ENCODE measurements around the gene NEURL3.

The NEURL3 gene

DNA sequence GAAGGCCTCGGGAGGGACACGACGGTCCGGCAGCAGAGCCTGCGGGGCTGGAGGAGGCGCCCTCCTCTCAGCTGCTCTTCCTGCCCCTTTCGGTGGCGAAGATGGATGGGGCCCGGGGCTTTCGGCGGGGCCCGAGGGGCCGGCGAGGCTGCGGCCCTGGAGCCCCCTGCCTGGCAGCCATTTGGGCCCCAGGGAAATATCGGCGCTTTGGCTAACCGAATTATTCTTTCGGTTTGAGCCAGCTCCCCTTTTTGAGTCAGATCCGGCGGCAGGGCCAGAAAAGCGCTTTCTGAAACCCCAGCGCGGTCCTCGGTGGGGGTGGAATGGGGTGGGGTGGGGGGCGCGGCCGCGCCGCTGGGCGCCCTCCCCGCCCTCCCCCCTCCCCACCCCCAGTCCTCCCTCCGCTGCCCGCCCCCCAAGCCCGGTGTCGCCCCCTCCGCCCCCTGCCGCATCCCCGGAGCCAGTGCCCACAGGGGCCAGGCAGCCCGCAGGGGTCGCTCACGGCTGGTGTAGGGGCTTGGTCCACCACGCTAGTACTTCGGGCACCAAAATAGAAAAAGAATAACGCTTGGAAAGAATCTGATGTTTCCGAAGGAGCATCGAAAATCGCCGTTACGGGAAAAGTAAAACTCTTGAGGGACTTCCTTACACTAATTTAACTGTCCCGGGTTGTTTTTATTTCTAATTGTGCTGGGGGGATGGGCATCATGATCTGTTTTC is 22.3 kb upstream of the NEURL3 start:
- FAIRE-seq, result no peak

DNA sequence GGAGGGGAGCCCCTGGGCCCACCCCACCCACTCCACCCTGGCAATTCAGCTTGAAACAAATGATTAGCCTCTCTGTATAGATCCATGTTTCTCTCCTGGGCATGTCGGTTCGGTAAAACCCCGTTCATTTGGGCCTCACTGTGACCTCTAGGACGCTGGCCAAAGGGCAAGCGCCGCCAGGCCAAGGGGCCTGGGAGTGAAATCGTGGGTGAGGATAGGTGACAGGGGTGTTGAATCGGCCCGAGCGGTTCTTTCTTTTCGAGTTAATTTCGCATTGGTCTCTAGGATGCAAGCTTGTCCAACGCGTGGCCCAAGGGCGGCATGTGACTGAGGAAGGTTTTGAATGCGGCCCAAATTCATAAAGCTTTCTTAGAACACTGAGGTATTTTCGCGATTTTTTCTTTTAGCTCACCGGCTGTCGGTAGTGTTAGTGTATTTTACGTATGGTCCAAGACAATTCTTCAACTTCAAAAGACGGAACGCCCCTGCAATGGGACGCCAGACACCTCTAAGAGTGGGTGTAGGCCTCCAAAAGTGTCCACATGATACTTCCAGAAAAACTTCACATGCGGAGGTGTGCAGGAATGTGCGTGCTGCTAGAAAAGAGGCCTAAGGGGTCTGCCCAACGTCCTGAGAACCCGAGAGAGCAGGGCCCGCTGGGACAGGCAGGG is 21.6 kb upstream of the NEURL3 start:
- FAIRE-seq, result no peak

DNA sequence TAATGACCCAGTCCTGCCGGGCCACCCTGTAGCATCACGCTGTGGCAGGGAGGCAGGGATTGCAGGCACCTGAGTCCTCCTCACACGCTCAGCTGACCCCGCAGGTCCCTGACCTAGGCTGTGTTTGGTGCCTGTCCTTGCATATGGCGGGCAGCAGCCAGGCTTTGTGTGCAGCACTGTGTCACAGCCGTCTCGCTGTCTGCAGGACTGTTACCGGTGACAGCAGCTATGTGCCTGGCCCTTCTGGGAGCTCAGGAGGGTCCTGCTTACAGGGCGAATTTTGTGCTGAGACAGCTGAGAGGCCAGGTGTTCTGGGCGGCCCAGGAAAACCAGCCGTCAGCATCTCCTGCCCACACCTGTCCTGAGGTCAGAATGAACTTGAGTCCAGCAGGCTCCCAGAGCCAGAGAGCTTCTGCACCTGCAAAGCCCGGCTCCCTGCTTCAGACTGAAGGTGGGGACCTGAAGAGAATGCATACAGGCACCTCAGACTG is 21.0 kb upstream of the NEURL3 start:
- no peak for FAIRE-seq

DNA sequence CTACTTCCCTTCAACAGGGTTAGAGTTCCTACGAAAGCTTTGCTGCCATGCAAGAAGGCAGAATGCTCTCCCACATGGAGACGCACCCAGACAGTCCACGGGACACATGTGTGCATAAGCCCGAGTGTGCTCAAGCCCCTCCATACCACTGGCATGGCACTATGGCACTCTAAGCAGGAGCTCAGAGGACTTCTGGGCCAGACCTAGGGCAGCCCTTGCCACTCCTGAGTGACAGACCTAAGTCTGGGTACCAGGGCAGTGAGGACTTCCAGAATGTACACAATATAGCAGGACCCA is 20.0 kb upstream of the NEURL3 start:
- no peak for FAIRE-seq

- no peak for FAIRE-seq
These were observed 19.5 kb upstream of the NEURL3 start for GRCh38 chr2:96524482-96525210.

DNA sequence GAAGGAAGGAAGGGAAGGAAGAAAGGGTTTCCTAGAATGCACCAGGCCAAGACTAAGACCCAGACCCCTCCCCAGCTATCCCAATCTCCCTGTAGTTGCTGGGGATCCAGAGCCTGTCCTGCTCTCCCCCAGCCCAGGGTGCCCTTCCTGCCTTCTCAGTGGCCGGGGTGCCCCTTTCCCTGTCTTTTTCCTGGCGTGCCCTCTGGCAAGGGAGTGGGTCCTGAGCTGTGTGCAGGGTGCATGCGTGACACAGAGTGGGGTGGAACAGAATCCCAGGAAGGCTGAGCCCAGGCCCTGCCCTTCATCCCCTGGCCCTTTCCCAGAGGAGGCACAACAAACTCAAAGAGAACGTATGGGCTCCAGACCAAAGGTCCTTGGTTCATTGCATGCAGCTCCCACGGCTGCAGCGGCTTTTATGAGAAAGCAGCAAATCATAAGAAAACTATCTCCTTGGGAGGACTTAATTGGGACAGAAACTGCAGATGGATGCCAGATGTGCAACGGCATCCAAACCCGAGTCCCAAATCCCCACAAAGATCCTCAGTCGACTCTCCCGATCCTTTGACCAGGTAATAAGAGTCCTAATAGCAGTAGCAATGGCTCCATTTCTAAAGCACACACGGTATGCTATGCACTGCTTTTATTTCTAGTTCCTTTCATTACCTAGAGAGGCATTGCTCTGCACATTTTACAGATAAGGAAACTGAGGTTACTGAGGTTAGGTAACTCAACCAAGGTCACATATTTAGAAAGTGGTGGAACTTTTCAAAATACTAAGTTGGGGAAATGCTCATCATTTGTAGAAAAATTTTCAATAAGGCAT is 18.7 kb upstream of the NEURL3 start:
- FAIRE-seq, result no peak

DNA sequence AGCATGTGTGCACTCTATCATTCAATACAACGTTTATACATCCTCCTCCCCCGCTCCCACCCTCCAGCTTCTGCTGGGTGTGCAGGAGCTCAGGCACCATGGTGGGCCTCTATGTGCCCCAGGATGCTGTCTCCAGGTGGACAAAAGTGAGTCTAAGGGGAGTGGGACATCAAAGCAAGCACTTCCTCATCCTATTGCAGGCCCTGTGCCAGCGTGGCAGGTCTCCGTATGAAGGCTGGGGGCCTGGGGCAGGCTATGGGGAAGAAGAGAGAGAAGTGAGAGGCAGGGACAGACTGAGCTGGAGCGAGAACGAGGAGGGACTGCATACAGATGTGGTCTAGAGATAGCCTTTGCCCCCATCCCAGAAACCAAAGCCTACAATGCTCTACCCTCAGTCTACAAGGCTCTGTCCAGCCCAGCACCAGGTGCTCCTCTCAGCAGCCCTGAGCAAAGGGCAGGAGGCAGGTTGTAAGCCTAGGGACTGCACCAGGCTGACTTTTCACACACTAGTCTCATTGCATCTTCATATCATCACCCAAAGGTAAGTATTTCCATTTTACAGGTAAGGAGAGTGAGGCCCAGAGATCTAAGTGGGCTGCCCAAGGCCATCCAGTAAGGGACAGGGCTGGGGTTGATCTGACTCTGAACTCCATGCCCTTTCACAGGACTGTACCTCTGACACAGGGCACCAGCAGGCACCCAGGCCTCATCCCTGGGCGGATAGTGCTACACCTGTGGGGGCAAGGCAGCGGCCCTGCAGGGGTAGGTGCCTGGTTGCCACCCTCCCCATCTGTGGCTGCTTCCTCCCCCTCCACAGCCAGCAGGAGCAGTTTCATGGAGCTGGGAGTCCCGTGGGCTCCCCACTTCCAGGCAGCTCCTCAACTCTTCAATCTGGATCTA is 17.4 kb upstream of the NEURL3 start:
- no peak for FAIRE-seq

GRCh38 chr2:96521219-96521618 is 16.1 kb upstream of the NEURL3 start:
- no peak for FAIRE-seq

DNA sequence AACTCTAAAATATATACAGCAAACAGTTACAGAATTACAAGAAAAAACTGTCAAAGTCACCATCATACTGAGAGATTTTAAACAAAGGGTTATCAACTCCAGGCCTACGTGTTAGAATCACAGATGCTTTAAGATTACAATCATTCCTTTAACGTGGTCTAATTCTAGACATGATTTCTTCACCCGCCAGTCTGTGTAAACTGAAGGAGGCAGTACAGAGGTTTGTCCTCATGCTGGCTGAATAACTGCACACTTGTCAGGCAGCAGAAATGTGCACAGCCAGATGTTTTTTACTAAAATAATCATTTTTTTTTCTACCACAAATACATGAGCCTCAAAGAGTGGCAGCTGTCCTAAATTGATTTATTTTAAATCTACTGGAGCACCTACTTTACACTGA is 15.5 kb upstream of the NEURL3 start:
- no peak for FAIRE-seq

- FAIRE-seq, result no peak
These were observed 15.1 kb upstream of the NEURL3 start for GRCh38 chr2:96520231-96520630.

GRCh38 chr2:96517079-96517478 is 11.9 kb upstream of the NEURL3 start:
- FAIRE-seq, result no peak

- FAIRE-seq, result no peak
These were observed 9.4 kb upstream of the NEURL3 start for GRCh38 chr2:96514521-96514920.

GRCh38 chr2:96512341-96512740 is 7.2 kb upstream of the NEURL3 start:
- FAIRE-seq, result no peak

DNA sequence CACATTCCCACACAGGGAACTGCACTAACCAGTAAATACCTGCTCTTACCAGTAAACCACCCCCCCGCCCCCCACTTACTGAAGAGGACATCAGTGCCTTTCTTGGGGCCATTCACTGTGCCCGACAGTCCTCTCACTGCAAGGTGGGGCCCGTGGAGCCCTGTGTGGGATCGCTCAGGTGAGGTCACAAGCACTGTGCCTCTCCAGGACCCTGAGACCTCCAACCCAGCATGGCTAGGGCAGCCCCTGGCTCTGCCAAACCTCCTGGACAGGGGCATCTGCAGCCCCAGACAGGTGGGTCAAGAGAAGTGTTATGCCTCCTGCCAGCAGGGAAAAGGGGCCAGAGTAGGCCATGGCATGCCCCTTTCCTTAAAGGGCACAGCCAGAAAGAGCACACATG is 6.7 kb upstream of the NEURL3 start:
- no peak for FAIRE-seq

- FAIRE-seq, result no peak
These were observed 5.9 kb upstream of the NEURL3 start for GRCh38 chr2:96510931-96511595.

- no peak for FAIRE-seq
These were observed 4.7 kb upstream of the NEURL3 start for GRCh38 chr2:96509847-96510230.

DNA sequence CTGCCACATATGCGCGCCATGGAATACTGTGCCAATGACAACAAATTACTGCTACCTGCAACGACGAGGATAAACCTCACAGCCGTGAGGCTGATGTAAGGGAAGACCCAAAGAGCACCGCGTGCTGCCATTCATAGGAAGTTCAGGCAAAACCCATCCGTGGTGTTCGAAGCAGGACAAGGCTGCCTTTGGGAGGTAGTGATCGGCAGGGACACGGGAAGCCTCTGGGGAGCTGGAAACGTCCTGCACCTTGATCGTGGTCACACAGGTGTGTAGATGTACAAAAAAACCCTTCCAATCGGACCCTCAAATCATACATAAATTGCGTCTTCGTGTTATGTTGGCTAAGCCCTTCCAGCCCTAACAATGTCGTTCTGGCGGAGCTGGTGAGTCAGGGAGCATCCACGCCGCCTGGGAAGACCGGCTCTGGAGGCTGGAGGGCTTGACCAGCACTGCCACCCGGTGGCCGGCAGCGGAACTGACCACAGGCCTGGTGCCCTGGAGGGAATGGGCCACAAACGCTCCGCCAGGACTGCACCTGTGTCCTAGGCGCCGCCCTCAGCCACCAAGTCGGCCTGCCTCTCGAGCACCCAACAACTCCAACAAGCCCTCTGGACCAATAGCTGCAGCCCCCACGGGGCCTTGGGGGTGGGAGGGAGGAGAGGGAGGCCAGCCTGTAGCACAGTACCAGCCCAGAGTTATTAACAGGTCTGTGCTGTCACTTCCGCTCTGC is 4.1 kb upstream of the NEURL3 start:
- FAIRE-seq, result no peak

GRCh38 chr2:96508521-96509113 is 3.5 kb upstream of the NEURL3 start:
- FAIRE-seq, result no peak

- no peak for FAIRE-seq
These were observed 2.9 kb upstream of the NEURL3 start for GRCh38 chr2:96507957-96508520.

- FAIRE-seq, result no peak
These were observed 1.7 kb upstream of the NEURL3 start for GRCh38 chr2:96506907-96507240.

Measured in colon (tissue), 2 donors.